Activated CD4-positive, alpha-beta T cell treated with anti-CD3 and anti-CD28 coated beads, Interleukin-2, amount 10 ng/mL, durations not matched to agents 24 days and 14 days (primary cell): ENCODE results near the gene KLF2. TPM values are rescaled to one million over a fixed set of nuclear protein-coding genes. Genes with fewer than 3 reads are reported as not detected.

Experiments used
- DNase-seq: peaks from one replicate; pipeline ENCODE4 v3.0.0; 2022
- H3K27ac Mint-ChIP-seq: one replicate; pipeline ENCODE4 v1.8.0; 2022; ENCODE audit warnings: mild to moderate bottlenecking, mixed read lengths
- H3K27me3 Mint-ChIP-seq: one replicate; pipeline ENCODE4 v1.8.0; 2022; ENCODE audit warnings: mixed read lengths
- H3K36me3 Mint-ChIP-seq: one replicate; pipeline ENCODE4 v1.8.0; 2022; ENCODE audit warnings: low read depth, mild to moderate bottlenecking, mixed read lengths
- H3K4me1 Mint-ChIP-seq: one replicate; pipeline ENCODE4 v1.8.0; 2021; ENCODE audit warnings: mixed read lengths
- H3K4me3 Mint-ChIP-seq: one replicate; pipeline ENCODE4 v1.8.0; 2022; ENCODE audit warnings: mild to moderate bottlenecking, moderate library complexity, mixed read lengths
- H3K9me3 Mint-ChIP-seq: one replicate; pipeline ENCODE4 v1.8.0; 2021; ENCODE audit warnings: mixed read lengths
- intact Hi-C: fragments of 100-400 bp; cut with micrococcal nuclease; formaldehyde crosslinking; loops from one replicate; pipeline ENCODE4 v1.15.1; 2023
- total RNA-seq: library from RNA; stranded (reverse); gene quantifications from 2 replicates; pipeline ENCODE4 v1.2.3, GENCODE V29; 2022

Gene KLF2
- total RNA-seq, 1 donor from 2014 or later, result 2.2 TPM

DNA sequence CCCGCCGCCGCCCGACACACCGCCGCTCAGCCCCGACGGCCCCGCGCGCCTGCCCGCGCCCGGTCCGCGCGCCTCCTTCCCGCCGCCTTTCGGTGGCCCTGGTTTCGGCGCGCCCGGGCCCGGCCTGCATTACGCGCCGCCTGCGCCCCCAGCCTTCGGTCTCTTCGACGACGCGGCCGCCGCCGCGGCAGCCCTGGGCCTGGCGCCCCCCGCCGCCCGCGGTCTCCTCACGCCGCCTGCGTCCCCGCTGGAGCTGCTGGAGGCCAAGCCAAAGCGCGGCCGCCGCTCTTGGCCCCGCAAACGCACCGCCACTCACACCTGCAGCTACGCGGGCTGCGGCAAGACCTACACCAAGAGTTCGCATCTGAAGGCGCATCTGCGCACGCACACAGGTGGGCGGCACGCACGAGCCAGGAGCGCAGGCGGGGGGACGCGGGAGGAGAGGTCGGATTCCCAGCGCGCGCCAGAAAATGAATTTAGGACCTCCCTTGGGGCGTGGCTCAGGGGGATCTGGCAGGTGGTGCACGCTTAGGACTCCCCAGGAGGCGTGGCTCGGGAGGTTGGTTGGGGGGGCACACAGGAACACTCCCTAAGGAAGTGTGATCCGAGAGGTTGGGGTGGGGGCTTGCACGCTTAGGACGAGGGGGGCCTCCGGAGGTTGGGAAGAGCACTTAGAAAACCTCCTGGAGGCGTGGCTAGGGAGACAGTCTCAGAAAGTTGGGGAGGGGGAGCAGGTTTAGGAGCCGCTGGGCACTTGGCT lies 1.2 kb downstream of the KLF2 start:
- Mint-ChIP-seq H3K36me3 (peaks cover 32% of the 10 kb centered on the region), H3K9me3 (no peaks in the 10 kb centered on the region), H3K27ac (peak overlapping the region; percentile 84), H3K4me1 (peaks cover 41% of the 10 kb centered on the region), H3K4me3 (peak overlapping the region; percentile 87), H3K27me3 (peaks cover 35% of the 10 kb centered on the region)
- intact Hi-C loops, result loop anchor here (10.0 kb wide), 2 partner anchors 61 to 251 kb away; partner anchors contain the start of gene TPM4
- DNase-seq, result peak; percentile 91

DNA sequence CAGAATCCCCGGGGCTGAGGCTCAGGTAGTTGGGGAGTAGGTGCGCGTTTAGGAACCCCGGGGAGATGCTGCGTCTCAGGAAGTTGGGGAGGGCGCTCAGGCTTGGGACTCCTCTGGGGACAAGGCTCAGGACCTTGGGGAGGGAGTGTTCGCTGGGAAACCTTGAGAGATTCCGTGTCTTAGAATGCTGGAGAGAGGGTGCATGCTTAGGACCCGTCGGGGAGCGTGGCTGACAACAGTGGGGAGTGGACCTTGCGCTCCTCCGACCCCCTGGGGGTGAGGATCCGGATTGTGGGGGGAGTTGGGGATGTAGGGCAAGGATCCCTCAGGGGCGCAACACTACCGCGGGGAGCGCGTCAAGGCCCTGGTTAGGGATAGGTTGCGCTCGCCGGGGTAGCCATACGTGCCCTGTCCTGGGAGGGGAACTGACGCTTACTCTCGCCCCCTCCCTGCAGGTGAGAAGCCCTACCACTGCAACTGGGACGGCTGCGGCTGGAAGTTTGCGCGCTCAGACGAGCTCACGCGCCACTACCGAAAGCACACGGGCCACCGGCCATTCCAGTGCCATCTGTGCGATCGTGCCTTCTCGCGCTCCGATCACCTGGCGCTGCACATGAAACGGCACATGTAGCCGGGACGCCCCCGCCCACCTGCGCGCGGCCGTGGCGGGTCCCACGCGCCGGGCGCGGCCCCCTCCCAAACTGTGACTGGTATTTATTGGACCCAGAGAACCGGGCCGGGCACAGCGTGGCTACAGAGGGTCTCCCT lies 2.0 kb downstream of the KLF2 start:
- H3K27me3 Mint-ChIP-seq, result peaks cover 33% of the 10 kb centered on the region
- H3K4me3 Mint-ChIP-seq, result peak overlapping the region; percentile 87
- peak overlapping the region; percentile 84 for H3K27ac Mint-ChIP-seq
- intact Hi-C loops, result loop anchor here (10.0 kb wide), 2 partner anchors 62 to 252 kb away; partner anchors contain the start of gene TPM4
- H3K36me3 Mint-ChIP-seq, result peaks cover 32% of the 10 kb centered on the region
- peak; percentile 87 for DNase-seq
- H3K4me1 Mint-ChIP-seq, result peaks cover 47% of the 10 kb centered on the region
- H3K9me3 Mint-ChIP-seq, result no peaks in the 10 kb centered on the region

DNA sequence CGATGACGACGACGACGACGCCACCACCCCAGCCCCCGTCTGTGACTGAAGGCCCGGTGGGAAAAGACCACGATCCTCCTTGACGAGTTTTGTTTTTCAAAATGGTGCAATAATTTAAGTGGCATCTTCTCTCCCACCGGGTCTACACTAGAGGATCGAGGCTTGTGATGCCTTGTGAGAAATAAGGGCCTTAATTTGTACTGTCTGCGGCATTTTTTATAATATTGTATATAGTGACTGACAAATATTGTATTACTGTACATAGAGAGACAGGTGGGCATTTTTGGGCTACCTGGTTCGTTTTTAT lies 2.5 kb downstream of the KLF2 start:
- Mint-ChIP-seq H3K4me1 (peaks cover 48% of the 10 kb centered on the region), H3K27ac (peak overlapping the region; percentile 64), H3K27me3 (peaks cover 30% of the 10 kb centered on the region), H3K4me3 (peak overlapping the region; percentile 87), H3K9me3 (no peaks in the 10 kb centered on the region), H3K36me3 (peaks cover 32% of the 10 kb centered on the region)
- intact Hi-C loops, result loop anchor here (10.0 kb wide), 2 partner anchors 62 to 252 kb away; partner anchors contain the start of gene TPM4
- no peak for DNase-seq

DNA sequence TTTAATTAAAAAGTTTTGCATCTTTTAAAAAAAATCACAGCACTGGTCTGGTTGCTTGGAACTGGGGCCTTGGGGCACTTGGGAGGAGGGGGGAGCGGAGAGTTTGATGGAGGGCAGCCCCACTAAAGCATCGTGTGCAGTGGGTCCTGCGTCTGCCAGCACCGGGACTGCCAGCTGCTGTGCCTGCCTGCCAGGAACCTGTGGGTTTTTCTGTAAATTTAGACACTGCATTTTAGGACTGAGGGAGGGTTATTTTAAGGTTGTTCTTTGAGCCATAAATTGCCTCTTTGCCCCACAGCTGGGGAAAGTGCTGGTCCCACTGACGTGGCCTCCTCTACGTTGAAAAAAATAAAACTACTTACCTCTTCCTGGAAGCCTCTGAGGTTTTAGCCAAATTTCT lies 2.9 kb downstream of the KLF2 start:
- H3K36me3 Mint-ChIP-seq, result peaks cover 32% of the 10 kb centered on the region
- peaks cover 48% of the 10 kb centered on the region for H3K4me1 Mint-ChIP-seq
- DNase-seq, result peak; percentile 68
- peak overlapping the region; percentile 87 for H3K4me3 Mint-ChIP-seq
- H3K9me3 Mint-ChIP-seq, result no peaks in the 10 kb centered on the region
- intact Hi-C loops, result loop anchor here (10.0 kb wide), 2 partner anchors 63 to 253 kb away; partner anchors contain the start of gene TPM4
- H3K27me3 Mint-ChIP-seq, result peaks cover 26% of the 10 kb centered on the region
- peak overlapping the region; percentile 64 for H3K27ac Mint-ChIP-seq

DNA sequence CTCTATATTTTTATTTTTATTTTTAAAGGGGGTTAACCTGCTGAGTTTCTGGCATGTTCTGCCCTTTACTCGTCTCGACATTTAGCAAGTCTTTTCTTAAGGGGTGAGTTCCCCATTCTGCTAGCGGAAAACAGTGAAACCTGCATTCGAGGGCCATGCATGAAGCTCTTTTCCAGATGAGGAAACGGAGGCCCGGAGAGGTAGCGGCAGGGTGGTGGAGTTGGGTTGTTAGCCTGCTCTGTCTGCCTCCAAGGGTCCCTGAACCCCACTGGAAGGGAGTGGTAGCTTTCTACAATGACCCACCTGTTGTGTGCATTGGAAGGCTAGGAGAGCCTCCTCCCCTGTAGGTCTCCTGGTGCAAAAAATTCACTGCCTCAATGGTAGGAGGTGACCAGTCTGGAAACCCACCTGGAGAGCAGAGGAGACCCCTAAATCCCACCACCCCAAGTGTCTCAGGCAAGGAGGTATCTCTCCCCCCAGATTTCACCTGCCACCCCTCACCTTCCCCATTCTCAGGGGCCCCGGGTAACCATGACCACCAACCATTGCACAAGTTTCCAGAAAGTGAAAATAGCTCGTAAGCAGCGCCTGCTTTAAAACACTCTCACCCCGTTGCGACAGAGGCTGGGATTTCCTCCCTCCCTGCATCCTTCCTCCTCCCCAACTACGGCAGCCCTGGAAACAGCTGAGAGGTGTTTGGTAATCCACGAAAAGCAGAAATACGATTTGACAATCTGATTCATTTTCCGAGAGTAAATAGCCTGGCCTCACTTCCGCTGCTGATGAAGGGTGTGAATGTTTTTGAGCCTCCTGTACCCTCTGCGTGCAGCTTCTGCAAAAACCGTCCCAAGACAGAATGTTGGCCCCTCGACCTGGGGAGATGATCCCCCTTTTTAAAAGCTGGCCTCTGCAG lies 3.5 kb downstream of the KLF2 start:
- intact Hi-C loops, result loop anchor here (1.0 to 10.0 kb wide), 4 partner anchors 43 to 253 kb away; partner anchors contain the start of gene TPM4
- H3K27ac Mint-ChIP-seq, result peak overlapping the region; percentile 77
- peaks cover 32% of the 10 kb centered on the region for H3K36me3 Mint-ChIP-seq
- H3K4me3 Mint-ChIP-seq, result peak overlapping the region; percentile 87
- peaks cover 19% of the 10 kb centered on the region for H3K27me3 Mint-ChIP-seq
- H3K4me1 Mint-ChIP-seq, result peaks cover 48% of the 10 kb centered on the region
- peak; percentile 89 for DNase-seq
- no peaks in the 10 kb centered on the region for H3K9me3 Mint-ChIP-seq

DNA sequence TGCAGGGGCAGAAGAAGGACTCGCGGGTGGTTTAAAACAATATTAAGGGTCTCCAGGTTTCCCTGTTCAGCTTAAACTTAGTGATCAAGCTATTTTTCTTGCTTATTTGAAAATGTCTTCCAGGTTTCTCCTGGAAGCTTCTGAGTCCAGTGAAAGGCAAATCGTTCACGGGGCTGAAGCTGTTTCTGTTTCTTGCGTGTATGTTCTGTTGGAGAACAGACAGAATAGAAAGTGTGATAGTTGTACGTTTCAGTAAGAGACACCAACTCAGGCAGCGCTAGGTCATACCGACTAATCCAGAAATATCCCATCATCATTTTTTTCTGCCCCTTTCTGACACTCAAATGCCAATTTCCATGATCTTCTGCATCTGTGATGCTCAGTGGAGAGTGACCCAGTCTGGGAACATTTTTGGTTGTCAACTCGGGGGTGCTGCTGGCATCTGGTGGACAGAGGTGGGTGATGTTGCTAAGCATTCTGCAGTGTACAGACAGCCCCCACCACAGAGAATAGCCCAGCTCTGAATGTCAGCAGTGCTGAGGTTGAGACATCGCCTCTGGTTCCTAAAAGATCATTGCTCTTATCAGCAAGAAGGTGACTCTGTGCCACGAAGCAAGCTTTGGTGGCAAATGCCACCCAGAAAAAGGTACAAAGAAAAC lies 4.3 kb downstream of the KLF2 start:
- Mint-ChIP-seq H3K27me3 (peaks cover 13% of the 10 kb centered on the region), H3K9me3 (no peaks in the 10 kb centered on the region), H3K4me1 (peaks cover 48% of the 10 kb centered on the region), H3K36me3 (peaks cover 32% of the 10 kb centered on the region), H3K4me3 (peak overlapping the region; percentile 87), H3K27ac (peak overlapping the region; percentile 77)
- DNase-seq, result peak; percentile 84
- intact Hi-C loops, result loop anchor here (1.0 to 10.0 kb wide), 4 partner anchors 42 to 254 kb away; partner anchors contain the start of gene TPM4

DNA sequence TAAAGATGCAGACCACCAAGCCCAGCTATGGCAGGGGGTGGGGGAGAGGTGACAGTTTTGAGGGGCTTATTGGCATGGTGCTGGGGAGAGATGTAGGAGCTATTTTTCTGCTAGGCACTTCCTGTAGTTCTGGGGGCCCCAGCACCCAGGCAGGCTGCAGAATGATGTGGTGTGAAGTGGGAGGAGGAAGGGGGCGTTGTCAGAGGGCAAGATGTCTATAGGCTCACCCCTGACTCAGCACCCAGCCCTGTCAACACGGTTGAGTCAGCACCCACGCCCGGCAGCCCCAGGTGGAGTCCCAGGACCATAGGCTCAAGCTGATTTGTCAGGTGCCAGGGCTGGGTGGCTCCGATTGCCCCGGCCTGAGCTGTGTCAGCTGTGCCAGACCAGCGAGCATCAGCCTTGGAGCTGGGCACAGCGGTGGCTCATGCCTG lies 5.8 kb downstream of the KLF2 start:
- peak overlapping the region; percentile 63 for H3K27ac Mint-ChIP-seq
- H3K36me3 Mint-ChIP-seq, result peaks cover 36% of the 10 kb centered on the region
- DNase-seq, result peak; percentile 96
- no peaks in the 10 kb centered on the region for H3K9me3 Mint-ChIP-seq
- H3K4me1 Mint-ChIP-seq, result peaks cover 54% of the 10 kb centered on the region
- H3K27me3 Mint-ChIP-seq, result peaks cover 16% of the 10 kb centered on the region
- H3K4me3 Mint-ChIP-seq, result peak overlapping the region; percentile 87
- intact Hi-C loops, result loop anchor here (1.0 kb wide), 1 partner anchor 9 kb away; no protein-coding TSS in a partner anchor

DNA sequence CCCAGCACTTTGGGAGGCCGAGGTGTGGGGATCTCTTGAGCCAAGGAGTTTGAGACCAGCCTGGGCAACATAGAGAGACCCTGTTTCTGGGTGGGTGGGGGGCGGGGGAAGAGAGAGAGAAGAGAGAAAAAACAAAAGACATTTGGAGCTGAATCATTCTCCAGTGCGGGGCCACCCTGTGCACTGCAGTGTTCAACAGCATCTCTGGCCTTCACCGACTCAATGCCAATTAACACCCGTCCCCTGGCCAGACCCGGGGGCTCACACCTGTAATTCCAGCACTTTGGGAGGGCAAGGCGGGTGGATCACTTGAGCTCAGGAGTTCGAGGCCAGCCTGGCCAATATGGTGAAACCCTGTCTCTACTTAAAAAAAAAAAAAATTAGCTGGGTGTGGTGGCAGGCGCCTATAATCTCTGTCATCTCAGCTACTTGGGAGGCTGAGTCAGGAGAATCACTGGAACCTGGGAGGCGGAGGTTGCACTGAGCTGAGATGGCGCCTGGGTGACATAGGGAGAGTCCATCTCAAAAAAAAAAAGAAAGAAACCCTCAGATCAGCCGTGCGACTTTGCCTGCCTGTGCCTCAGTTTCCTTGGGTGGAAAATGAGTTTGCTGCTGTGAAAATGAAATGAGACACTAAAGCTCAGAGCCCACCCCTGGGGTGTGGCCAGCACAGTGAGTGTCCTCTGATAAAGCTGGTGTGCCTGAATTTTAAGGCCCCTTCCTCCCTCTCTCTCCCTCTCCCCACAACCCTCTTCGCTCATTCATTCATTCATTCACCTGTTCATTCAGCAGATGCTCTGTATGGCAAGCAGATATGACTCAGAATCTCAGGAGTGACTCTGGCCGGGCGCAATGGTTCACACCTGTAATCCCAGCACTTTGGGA lies 6.4 kb downstream of the KLF2 start:
- Mint-ChIP-seq H3K4me1 (peaks cover 50% of the 10 kb centered on the region), H3K4me3 (peak overlapping the region; percentile 1), H3K36me3 (peaks cover 32% of the 10 kb centered on the region), H3K27me3 (peaks cover 13% of the 10 kb centered on the region), H3K9me3 (no peaks in the 10 kb centered on the region), H3K27ac (peak overlapping the region; percentile 63)
- DNase-seq, result peak; percentile 80
- intact Hi-C loops, result loop anchor here (1.0 kb wide), 1 partner anchor 8 kb away; no protein-coding TSS in a partner anchor

DNA sequence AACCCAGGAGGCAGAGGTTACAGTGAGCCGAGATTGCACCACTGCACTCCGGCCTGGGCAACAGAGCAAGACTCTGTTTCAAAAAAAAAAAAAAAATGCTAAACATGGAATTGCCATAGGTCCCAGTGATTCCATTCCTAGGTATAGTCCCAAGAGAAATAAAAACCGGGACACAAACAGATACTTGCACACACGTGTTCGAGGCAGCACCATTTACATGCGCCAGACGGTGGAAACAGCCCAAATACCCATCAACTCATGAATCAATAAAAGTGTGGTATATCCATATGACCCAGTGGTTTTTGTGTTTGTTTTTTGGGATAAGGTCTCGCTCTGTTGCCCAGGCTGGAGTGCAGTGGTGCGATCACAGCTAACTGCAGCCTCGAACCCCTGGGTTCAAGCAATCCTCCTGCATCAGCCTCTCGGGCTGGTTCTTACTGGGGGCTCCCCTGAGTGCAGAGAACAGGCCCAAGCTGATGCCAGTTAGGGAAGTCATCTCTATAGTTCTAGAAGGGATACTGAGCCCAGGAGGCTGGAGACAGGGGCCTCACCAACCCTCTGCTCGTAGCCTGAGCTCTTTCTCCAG lies 8.5 kb downstream of the KLF2 start:
- Mint-ChIP-seq H3K4me3 (no peak overlapping the region), H3K4me1 (peaks cover 51% of the 10 kb centered on the region), H3K9me3 (no peaks in the 10 kb centered on the region), H3K36me3 (peaks cover 21% of the 10 kb centered on the region), H3K27ac (no peak overlapping the region), H3K27me3 (peaks cover 10% of the 10 kb centered on the region)
- no peak for DNase-seq
- intact Hi-C loops, result no loop called here

DNA sequence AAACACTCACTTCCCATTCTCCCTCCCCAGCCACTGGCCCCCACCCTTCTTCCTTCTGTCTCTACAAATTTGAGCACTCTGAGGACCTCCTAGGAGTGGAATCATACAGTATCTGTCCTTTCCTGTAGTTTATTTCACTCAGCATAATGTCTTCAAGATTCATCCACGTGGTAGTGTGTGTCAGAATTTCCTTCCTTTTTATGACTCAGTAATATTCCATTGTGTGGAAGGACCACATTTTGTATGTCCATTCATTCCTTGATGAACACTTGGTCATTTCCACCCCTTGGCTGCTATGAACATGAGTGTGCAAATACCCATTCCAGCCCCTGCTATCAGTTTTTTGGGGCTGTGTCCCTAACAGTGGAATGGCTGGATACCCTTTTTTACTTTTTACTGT lies 9.8 kb downstream of the KLF2 start:
- peaks cover 50% of the 10 kb centered on the region for H3K4me1 Mint-ChIP-seq
- H3K4me3 Mint-ChIP-seq, result no peak overlapping the region
- H3K27ac Mint-ChIP-seq, result no peak overlapping the region
- no peak for DNase-seq
- no peaks in the 10 kb centered on the region for H3K9me3 Mint-ChIP-seq
- intact Hi-C loops, result no loop called here
- peaks cover 9% of the 10 kb centered on the region for H3K36me3 Mint-ChIP-seq
- peaks cover 10% of the 10 kb centered on the region for H3K27me3 Mint-ChIP-seq

DNA sequence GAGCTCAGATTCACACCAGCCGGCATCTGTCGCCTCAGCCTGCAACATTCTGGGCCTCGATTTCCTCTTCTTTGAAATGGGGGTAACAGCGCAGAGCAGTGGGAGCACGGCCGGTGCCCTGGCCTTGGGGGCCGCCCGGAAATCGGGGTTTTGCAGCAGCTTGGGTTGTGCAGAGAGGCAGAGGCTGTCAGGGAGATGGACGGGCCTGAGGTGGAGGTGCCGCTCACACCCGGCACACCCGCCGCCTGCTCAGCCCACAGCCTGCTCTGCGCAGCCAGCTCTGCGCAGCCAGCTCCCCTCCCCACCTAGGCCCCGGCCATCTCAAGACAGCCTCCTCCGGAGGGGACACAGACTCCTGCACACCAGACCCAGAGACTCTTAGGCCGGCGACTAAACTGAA lies 10.6 kb downstream of the KLF2 start:
- intact Hi-C loops, result no loop called here
- peaks cover 5% of the 10 kb centered on the region for H3K36me3 Mint-ChIP-seq
- peaks cover 46% of the 10 kb centered on the region for H3K4me1 Mint-ChIP-seq
- no peak overlapping the region for H3K27ac Mint-ChIP-seq
- H3K27me3 Mint-ChIP-seq, result peaks cover 10% of the 10 kb centered on the region
- no peaks in the 10 kb centered on the region for H3K9me3 Mint-ChIP-seq
- H3K4me3 Mint-ChIP-seq, result no peak overlapping the region
- DNase-seq, result no peak

DNA sequence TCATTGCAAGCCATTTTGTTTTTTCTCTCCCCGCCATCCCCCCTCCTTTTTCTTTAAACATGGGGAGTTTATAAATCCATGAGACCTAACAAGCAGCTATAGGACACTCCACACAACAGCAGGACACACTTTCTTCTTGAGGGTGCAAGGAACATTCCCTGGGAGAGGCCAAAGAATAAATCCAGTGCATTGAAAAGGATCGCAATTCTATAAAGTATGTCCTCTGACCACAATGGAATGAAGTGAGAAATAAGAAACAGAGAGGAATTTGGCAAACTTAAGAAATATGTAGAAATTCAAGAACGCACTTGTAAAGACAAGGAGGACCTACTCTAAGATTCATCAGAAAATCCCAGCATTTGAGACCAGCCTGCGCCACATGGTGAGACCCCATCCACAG lies 11.9 kb downstream of the KLF2 start:
- intact Hi-C loops, result no loop called here
- Mint-ChIP-seq H3K27ac (no peak overlapping the region), H3K9me3 (peaks cover 3% of the 10 kb centered on the region), H3K4me3 (no peak overlapping the region), H3K4me1 (peaks cover 41% of the 10 kb centered on the region), H3K27me3 (peaks cover 10% of the 10 kb centered on the region), H3K36me3 (peaks cover 4% of the 10 kb centered on the region)
- no peak for DNase-seq
